Cerebellar cortex (tissue), 1 donor: ENCODE data around the gene EPS8L2.
A peak's percentile ranks its signal among the peaks of the same experiment; 100 is the strongest.
"Not testable (repeated sequence)": the region's sequence is repeated elsewhere in the genome, so short reads cannot be mapped to it uniquely, and the experiment has no call there.

Experiments used
- DNase-seq: peaks from one replicate; pipeline ENCODE4 v3.0.0-alpha.2; 2015; ENCODE audit warnings: low spot score

The EPS8L2 gene

DNA sequence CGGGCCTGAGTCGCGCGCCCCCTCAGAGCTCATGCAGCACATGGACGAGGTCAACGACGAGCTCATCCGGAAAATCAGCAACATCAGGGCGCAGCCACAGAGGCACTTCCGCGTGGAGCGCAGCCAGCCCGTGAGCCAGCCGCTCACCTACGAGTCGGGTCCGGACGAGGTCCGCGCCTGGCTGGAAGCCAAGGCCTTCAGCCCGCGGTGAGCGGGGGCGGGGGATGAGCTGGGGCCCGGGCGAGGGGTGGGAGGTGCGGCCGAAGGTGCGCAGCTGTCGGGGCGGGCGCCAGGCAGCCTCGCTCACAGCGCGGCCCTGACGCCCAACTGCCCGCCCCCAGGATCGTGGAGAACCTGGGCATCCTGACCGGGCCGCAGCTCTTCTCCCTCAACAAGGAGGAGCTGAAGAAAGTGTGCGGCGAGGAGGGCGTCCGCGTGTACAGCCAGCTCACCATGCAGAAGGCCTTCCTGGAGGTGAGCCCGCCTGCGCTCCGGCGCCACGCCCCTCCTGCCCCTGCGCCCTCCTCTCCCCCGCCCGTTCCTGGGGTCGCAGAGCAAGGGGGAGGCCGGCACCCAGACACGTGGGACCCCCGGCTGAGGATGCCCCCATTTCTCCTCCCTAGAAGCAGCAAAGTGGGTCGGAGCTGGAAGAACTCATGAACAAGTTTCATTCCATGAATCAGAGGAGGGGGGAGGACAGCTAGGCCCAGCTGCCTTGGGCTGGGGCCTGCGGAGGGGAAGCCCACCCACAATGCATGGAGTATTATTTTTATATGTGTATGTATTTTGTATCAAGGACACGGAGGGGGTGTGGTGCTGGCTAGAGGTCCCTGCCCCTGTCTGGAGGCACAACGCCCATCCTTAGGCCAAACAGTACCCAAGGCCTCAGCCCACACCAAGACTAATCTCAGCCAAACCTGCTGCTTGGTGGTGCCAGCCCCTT lies 20.5 kb downstream of the EPS8L2 start:
- no peak for DNase-seq

DNA sequence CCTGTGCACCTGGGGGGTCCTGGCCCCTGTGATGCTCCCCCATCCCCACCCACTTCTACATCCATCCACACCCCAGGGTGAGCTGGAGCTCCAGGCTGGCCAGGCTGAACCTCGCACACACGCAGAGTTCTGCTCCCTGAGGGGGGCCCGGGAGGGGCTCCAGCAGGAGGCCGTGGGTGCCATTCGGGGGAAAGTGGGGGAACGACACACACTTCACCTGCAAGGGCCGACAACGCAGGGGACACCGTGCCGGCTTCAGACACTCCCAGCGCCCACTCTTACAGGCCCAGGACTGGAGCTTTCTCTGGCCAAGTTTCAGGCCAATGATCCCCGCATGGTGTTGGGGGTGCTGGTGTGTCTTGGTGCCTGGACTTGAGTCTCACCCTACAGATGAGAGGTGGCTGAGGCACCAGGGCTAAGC lies 21.3 kb downstream of the EPS8L2 start:
- DNase-seq, result no peak

DNA sequence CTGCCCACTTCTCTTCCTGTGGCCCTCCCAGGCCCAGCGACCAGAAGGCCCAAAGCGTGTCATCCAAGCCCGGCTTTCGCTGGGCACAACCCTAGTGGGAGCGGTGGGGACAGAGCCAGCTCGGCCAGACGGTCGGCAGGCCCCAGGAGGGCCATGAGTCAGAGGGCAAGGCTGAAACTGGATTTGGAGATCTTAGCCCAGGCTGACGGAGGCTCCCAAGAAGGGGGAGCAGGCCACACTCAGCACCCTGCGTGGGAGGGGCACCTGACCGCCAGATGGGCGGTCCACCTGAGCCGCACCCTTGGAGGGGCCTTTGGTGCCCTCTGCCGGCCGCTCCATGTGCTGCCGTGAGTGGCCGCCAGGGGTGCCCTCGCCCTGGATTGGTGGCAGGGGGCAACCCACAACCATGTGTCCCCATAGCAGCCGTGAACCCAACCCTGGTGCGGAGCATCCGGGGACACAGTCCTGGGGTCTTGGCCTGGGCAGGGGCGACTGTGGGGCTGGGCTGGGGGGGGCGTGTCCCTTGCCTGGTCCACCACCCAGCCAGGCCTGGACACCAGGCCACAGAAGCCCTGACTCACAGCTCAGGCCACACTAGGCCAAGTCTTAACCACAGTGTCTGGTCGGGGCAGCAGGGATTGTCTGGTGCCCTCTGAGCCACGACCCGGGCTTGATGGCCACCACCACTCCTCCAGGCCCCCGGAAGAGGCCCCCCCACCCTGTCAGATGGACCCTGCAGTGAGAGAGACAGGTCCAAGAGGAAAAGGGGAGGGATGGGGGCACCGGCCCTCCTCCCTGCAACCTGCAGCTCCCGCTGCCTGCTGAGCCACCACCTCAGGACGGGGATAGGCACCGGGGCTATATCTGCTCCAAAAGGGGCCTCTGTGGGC lies 22.1 kb downstream of the EPS8L2 start:
- DNase-seq, result peak; percentile 81

DNA sequence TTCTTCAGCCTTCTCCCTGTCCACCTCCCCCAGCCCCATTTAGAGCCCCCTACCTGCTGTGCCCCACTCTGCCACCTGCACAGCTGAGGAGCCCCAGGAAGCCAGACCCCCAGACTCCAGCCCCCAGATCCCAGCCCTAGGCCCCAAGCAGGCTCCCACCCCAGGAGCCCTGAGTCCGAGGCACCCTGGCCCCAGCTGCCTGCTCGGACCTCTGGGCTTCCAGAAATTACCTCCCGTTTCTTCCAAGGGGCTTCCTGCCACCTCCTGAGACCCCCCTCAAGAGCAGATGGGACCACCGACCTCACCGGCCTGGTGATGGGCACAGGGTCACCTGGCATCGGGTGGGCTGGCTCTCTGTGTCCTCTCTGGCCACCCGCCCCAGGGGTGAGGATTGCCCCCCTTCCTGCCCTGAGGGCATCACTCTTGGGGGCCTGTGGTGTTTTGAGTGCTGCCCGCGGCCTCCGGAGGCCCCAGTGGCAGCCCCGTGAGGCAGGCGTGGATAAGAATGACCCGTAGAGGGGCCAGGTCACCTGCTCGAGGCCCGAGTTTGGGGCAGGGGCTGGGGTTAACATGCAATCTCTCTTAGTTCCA lies 23.0 kb downstream of the EPS8L2 start:
- DNase-seq, result no peak

DNA sequence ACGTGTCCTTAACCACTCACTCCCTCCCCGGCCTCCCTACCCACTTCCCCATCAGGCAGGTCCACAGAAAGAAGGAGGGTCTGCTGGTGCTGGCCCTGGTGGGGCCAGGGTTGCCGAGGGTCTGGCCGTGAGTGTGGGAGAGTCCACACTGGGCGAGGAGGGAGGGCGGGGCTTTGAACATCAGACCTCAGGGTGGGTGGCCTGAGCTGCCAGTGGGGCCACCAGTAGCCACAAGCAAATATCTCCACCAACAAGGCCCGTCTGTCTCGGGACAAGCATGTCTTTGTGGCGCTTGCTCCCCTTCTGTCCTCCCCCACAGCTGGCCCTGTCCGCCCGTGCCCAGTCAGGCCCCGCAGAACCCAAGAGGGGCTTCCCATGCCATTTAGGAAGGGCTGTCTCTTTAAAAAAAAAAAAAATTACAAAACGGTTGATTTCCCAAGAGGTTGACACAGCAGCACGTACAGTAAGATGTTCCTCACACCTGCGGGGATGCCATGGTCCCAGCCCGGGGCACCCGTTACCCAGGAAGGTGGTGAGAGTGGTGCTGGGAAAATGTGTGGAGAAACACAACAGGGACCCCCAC lies 23.6 kb downstream of the EPS8L2 start:
- DNase-seq, result no peak

- DNase-seq, result no peak
Observed at GRCh38 chr11:733072-733471, 27.0 kb downstream of the EPS8L2 start.

DNA sequence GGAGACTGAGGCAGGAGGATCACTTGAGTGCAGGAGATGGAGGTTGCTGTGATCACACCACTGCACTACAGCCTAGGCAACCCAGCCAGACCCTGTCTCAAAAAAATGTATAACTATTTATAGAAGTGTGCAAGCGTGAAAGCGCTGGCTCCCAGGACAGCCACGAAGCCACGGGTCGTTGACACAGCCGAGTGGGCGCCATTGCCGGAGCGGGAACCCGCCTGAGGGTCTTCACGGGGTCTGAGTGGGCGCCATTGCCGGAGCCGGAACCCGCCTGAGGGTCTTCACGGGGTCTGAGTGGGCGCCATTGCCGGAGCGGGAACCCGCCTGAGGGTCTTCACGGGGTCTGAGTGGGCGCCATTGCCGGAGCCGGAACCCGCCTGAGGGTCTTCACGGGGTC lies 28.5 kb downstream of the EPS8L2 start:
- DNase-seq, result not testable (repeated sequence)

DNA sequence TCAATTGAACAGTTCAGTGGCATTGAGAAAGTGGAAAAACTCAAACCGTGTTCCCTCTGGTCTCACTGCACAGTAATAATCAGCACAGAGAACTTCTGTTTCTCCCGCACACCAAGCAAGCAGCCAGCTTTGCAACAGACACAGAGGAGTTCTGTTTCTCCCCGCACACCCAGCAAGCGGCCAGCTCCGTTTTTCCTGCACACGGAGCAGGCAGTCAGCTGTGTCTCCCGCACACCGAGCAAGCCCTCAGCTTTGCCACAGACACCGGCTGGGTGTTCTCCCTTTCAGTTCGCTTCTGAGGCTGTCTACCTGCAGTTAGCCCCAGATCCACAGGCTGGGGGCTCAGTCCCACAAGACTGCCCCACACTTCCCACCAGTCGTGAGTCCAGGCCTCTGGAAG lies 31.3 kb downstream of the EPS8L2 start:
- no peak for DNase-seq

DNA sequence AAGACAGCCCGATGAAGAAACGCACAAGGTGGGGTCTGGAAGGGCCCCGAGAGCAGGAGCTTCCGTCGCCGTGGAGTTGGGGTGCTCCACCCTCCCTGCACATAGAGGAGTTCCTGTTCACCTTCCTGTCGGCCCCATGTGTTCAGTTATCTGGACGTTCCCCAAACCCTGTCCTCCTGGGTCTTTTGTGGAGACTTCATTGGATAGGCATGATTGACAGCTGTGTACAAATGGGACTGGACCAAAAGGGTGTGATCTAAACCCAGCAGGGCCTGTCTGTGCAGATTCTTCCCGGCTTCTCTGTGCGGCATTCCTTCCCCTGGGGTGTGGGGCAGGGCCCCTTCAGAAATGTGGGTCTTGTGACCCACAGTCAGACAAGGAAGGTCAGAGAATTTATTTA lies 31.9 kb downstream of the EPS8L2 start:
- not testable (repeated sequence) for DNase-seq

DNA sequence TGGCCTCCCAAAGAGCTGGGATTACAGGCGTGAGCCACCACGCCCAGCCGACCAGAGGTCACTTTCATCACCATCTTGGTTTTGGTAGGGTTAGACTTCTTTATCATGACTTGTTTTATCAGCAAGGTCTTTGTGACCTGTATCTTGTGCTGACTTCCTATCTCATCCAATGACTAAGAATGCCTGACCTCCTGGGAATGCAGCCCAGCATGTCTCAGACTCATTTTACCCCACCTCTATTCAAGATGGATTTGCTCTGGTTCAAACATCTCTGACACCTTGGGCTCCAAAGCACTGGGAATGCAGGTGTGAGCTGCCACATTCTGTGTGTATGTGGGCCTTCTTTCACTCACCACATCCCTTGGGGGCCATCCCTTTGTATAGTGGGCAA lies 36.1 kb downstream of the EPS8L2 start:
- no peak for DNase-seq

- no peak for DNase-seq
Observed at GRCh38 chr11:742571-743201, 36.7 kb downstream of the EPS8L2 start.

DNA sequence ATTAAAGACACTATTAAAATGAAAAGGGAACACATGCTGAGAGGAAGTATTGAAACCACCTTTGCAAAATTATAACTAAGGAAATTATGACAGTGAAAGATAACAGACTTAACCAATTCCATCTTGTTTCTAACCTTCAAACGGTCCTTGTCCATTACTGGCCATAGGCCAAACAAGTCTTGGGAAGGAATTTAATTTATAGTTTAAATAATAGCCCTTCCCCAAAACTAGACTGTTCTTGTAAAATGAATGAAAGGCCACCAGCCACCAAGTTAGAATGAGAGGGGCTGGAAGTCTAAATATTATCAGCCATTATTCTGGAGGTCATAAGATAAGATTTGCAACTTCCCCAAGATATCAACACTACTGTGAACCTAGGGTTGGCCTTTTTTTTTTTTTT lies 39.4 kb downstream of the EPS8L2 start:
- no peak for DNase-seq

DNA sequence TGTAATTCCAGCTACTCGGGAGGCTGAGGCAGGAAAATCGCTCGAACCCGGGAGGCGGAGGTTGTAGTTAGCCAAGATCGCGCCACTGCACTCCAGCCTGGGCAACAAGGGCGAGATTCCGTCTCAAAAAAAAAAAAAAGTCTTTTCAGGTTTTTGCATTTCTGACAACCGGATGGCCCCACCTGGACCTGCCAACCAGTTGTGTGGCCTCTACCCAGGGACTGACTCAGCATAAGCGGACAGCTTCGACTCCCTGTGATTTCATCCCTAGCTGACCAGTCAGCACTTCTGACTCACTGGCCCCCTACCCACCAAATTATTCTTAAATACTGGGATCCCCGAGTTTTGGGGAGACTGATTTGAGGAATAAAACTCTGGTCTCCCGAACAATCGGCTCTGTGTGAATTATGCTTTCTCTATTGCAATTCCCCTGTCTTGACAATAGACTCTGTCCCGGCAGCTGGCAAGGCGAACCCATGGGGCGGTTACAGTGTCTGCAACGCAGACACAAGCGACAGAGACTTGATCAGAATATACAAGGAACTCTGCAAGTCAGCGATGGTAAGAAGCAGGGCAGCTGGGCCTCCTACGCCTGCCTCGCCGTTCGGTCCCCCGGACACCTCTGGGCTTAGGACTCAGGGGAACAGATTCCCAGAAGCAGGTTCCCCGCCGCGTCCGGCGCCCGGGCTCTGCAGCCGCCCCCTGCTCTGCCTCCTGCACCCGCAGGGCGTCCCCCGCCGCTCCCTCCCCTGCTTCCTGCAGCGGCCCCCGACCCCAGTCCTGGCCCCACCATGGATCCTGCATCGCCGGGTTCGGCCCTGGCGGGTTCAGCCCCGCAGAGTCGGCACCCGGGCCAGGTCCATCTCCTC lies 40.5 kb downstream of the EPS8L2 start:
- DNase-seq, result peak; percentile 47

DNA sequence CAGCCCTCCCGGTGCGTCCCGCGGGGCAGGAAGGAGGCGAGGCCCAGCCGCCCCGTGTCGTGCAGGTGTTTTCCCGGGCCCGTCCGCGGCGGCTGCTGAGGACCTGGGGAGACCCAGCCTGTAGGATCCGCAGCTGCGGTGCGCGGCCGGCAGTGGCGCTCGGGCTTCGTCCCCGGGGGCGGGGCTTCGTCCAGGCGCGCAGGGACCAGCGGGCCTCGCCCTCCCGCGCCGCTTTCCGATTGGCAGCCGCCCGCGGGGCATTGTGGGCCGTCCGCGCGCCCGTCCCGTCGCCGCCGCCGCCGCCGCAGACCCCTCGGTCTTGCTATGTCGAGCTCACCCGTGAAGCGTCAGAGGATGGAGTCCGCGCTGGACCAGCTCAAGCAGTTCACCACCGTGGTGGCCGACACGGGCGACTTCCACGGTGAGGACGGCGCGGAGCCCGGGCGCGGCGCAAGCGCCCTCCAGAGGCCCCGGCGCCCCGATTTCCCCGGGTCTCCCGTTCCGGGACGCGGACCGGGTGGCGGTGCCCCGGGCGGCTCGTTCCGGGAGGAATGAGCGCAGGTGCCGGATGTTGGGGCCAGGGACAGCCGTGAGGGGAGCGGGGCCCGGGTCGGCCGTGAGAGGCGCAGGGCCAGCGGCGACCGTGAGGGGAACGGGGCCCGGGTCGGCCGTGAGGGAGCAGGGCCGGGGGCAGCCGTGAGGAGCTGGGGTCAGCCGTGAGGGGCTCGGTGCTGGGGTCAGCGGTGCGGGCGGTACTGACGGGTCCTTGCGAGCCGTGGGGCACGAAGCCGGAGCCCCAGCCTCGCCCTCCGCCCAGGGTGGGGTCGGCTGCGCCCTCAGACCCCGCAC lies 41.4 kb downstream of the EPS8L2 start, which contains the start of gene TALDO1:
Gene TALDO1 (plus strand): TSS at position 307 of the 849 bp plus-strand sequence. CDS start 18 bp downstream, at position 325.
- peak; percentile 84 for DNase-seq

GRCh38 chr11:748007-748359 lies 42.0 kb downstream of the EPS8L2 start:
- DNase-seq, result no peak

DNA sequence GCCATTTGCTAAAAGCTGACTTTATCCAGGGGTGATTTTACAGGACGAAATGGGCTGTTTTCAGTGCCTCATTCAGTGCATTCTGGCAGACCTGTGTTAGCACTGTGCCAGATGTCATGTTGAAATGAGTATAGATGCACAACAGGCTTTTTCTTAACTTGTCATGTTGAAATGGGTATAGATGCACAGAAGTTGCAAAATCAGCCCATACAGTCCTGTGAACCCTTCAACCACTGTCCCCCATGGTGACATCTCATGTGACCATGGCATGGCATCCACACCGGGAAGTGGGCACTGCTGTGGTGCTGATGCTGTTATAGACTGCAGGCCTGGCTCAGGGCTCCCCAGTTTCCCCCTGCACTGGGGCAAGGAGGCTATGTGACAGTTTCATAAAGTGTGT lies 43.7 kb downstream of the EPS8L2 start:
- DNase-seq, result no peak

GRCh38 chr11:760236-760635 lies 54.2 kb downstream of the EPS8L2 start:
- DNase-seq, result no peak

GRCh38 chr11:761526-762108 lies 55.6 kb downstream of the EPS8L2 start:
- no peak for DNase-seq

DNA sequence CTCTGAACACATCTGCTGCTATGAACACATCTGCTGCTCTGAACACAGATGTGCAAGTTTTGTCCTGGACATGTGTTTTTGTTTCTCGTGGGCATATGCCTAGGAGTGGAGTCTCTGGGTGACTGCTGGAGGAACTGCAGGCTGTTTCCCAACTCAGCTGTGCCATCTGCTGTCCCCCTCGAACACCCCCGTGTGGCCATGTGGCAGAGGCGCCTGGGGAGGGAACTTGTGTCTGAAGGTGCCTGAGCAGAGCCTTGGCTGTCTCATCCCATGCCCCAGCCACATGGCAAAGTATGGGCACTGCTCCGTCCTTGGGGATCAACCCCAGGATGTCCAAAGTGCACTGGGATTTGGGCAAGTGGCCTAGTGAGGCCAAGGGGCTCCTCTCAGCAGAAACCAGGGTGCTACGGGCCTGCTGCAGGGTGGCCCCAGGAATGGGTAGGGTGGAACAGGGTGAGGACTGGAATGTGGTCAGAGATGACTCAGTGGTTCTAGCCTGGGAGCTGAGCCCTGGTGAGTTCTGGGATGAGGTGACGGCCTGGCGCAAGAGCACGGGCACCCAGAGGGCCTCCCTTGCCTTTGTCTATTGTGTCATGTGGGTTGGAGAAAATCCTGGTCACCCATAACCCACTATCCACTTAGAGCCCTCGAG lies 56.5 kb downstream of the EPS8L2 start:
- DNase-seq, result peak; percentile 76
